ENCODE results near the gene RESP18.

RESP18 gene

DNA sequence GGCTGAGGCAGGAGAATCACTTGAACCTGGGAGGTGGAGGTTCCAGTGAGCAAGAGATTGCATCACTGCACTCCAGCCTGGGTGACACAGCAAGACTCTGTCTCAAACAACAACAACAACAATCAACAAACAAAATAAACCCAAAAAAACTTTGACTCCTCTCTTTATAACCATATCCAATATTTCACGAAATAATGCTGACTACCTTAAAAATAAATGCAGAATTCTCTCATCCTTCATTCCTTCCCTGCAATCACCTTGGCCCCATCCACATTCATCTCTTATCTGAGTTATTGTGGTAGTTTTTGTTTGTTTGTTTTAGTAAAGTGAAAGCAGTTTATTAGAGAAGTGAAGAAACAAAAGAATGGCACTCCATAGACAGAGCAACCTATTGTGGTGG, 26.5 kb downstream of the RESP18 start:
- TF ChIP-seq GATA3 (IDR thresholded peaks at IDR 0.05; ENCODE audit: low read depth, low read length) (no peak), GATA2 (IDR thresholded peaks at IDR 0.05; ENCODE audit: low read depth, low read length) (no peak)

DNA sequence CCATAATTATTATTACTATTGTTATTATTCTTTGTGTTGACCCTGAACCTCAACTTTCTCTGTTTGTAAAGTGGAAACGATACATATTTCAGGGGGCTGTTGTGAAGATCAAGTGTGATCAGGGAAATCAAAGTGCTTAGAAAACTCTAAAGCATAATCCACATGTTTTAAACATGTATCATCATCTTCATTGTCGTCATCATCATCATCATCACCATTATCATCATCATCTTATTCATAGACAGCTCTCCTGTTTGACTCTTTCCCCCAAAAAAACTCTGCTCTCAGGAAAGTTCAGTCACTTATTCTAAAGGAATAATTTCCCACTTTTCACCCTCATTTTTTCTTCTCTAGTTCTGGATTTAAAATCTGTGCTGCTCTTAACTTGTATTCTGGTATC, 28.3 kb downstream of the RESP18 start:
- TF ChIP-seq GATA2 (IDR thresholded peaks at IDR 0.05; ENCODE audit: low read depth, low read length) (no peak), GATA3 (IDR thresholded peaks at IDR 0.05; ENCODE audit: low read depth, low read length) (no peak)

DNA sequence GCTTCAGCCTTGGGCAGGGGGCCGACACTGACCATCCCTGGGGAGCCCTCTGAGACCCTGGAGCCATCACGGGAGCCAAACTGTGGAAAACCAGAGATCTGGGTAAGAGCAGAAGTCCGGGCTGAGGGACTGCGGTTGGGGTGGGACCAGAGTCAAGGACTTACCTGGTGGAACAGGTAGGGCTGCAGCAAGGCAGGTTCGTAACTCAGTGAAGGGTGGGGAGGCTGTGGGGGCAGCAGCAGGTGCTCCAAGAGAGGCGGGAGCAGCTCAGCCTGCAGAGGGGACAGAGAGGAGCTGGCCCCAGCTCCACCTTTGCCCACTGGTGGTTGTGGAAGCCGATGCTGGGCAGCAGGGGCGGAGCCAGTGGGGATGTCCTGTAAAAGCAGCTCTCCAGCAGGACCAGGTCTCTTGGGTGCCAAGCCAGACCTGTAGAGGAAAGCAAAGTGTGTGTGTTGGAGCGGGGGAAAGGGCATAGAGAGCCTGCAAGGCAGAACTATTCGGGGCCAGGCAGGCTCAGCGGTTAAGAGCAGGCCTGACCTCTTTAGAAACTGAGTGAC, 30.1 kb downstream of the RESP18 start:
- TF ChIP-seq GATA3 (IDR thresholded peaks at IDR 0.05; ENCODE audit: low read depth, low read length) = no peak
- no peak for TF ChIP-seq GATA2 (IDR thresholded peaks at IDR 0.05; ENCODE audit: low read depth, low read length)

DNA sequence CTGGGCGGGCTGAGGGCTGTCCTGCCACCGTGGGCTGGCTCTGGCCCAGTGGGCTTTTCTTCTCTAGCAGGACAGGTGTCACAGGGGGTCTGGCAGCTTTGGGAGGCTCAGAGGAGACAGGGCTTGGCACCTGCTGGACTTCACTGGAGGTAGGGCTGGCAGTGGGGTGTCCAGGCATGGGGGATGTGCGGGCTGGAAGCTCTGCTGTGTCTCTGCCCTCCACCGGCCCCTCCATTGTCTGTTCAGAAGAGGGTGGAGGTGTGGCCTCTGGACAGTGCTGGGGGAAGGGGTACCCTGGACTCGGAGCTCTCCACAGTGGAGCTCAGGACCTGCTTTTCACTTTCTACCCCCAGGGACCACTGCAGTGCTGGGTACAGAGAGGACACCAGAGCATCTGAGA, 32.5 kb downstream of the RESP18 start:
- TF ChIP-seq GATA2 (IDR thresholded peaks at IDR 0.05; ENCODE audit: low read depth, low read length) (no peak), GATA3 (IDR thresholded peaks at IDR 0.05; ENCODE audit: low read depth, low read length) (no peak)

DNA sequence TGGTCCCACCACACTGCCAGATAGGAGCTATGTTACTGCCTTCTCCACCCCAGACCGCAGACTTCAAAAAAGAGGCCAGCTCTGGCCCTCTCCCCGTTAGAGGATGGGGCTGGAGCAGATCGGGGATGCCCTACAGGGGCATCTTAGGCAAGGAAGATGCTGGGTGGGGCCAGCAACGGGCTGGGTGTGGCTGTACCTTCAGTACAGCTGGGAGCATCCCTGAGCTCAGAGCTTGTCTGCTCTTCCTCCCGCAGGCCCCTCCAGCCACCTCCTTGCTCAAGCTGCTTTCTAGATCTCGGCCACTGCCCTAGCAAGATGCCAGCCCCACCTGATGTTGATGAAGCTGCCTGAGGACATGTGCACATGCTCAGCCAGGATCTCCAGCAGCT, 33.2 kb downstream of the RESP18 start:
- no peak for TF ChIP-seq GATA3 (IDR thresholded peaks at IDR 0.05; ENCODE audit: low read depth, low read length)
- no peak for TF ChIP-seq GATA2 (IDR thresholded peaks at IDR 0.05; ENCODE audit: low read depth, low read length)

DNA sequence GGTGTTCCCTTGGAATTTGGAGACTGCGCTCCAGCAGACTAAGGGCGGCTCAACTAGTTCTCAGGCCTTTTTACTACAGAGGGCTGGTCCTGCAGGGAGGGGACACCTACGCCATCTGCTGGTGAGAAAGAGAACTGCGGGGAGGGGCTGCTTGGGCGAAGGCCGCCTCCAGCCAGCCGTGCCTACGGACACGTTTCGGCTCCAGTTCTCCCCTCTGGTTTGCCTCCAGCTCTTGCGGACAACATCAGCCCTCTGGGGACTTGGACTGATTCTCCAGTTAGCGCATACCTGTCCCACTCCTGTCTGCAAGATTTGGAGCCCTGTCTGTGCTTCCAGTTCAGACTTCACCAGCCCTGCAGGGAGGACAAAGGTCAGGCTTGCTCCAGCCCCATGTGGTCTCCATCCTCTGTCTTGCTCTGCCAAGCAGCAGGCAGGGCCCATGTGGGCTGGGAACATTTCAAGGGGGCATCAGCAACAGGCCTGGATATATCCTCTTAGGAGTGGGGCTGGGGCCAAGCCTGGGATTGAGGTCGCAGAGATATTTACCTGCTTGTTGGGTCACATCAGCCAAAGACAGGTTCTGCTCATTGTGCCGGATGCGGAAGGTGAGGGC, 33.7 kb downstream of the RESP18 start:
- TF ChIP-seq GATA3 (IDR thresholded peaks at IDR 0.05; ENCODE audit: low read depth, low read length) (no peak), GATA2 (IDR thresholded peaks at IDR 0.05; ENCODE audit: low read depth, low read length) (no peak)

DNA sequence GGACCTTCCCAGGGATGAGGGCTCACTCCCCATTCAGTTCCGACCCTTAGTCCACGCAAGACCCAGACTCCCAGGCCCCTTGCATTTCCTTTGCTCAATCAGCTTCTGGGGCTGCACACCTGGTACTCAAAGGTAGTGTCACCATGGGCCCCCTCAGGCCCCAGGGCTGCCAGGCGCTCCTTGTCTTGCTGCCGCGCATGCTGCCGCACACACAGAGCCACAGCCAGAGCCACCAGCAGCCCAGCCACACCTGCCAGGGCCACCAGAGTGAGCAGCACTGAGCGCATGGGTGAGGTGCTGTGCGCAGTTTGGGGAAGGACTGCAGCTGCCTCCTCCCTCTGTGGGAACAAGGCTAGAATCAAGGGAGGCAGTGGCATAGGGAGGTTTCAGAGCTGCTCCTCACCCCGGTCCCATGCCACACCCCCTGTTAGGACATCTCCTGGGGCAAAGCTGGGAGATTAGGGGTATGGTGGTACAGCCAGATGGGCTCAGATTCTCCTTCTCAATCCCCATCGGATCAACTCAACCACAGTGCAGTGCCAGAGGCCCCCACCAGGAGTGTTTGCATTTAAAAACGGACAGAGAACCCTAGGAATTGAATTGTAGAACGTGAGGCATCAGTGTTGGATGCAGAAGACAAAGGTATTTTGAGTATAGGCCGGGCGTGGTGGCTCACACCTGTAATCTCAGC, 34.6 kb downstream of the RESP18 start:
- TF ChIP-seq GATA2 (IDR thresholded peaks at IDR 0.05; ENCODE audit: low read depth, low read length) = no peak
- no peak for TF ChIP-seq GATA3 (IDR thresholded peaks at IDR 0.05; ENCODE audit: low read depth, low read length)

DNA sequence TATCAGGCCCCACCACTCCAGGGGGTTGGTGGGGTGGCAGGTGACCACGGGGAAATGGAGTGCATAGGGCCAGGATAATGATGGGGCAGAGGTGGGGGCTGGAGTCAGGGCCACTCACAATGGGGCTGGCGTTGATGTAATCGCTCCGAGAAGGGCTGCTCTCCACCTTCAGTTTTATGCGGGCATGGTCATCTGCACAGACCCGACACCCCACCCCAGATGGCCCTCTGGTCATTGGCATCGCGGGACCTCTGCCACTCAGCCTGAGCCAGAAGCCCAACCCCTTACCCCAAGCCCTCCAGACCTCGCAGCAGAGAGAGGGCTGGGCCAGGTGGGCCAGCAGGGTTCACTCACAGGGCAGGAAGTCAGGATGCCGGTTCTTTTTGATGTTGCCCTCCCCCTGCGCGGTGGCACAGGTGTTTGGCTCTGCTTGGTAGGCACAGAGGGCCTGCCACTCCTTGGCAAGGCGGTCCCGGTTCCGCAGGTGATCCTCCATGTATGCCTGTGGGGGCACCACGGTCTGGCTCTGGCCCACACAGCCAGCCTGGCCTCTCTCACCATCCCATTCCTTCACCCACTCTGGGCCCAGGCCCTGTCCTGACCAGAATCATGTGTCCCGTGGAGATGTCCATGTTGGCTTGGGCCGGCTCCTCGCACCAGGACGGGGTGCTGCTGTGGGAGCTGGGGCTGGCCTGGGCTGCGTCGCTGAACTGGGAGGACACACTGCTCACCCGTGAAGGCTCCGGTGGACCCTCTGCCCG, 35.7 kb downstream of the RESP18 start:
- no peak for TF ChIP-seq GATA2 (IDR thresholded peaks at IDR 0.05; ENCODE audit: low read depth, low read length)
- no peak for TF ChIP-seq GATA3 (IDR thresholded peaks at IDR 0.05; ENCODE audit: low read depth, low read length)

DNA sequence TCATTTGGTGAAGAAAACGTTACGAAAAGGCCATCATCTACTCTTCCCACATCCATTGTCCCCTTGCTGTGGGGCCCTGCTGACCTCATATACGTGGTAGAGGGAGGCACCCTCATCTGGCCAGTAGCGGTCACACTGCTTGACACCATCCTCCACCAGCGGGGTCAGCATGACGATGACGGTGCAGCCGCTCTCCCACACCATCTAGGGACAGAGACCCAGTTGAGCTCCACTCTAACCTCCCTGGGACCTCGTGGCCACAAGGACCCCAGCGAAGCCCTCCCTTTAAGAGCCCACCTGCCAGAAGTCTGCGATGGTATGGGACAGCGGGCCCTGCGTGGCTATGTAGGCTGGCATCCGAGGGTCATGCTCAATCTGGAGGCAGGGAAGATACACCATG, 36.4 kb downstream of the RESP18 start:
- TF ChIP-seq GATA3 (IDR thresholded peaks at IDR 0.05; ENCODE audit: low read depth, low read length) = no peak
- no peak for TF ChIP-seq GATA2 (IDR thresholded peaks at IDR 0.05; ENCODE audit: low read depth, low read length)

DNA sequence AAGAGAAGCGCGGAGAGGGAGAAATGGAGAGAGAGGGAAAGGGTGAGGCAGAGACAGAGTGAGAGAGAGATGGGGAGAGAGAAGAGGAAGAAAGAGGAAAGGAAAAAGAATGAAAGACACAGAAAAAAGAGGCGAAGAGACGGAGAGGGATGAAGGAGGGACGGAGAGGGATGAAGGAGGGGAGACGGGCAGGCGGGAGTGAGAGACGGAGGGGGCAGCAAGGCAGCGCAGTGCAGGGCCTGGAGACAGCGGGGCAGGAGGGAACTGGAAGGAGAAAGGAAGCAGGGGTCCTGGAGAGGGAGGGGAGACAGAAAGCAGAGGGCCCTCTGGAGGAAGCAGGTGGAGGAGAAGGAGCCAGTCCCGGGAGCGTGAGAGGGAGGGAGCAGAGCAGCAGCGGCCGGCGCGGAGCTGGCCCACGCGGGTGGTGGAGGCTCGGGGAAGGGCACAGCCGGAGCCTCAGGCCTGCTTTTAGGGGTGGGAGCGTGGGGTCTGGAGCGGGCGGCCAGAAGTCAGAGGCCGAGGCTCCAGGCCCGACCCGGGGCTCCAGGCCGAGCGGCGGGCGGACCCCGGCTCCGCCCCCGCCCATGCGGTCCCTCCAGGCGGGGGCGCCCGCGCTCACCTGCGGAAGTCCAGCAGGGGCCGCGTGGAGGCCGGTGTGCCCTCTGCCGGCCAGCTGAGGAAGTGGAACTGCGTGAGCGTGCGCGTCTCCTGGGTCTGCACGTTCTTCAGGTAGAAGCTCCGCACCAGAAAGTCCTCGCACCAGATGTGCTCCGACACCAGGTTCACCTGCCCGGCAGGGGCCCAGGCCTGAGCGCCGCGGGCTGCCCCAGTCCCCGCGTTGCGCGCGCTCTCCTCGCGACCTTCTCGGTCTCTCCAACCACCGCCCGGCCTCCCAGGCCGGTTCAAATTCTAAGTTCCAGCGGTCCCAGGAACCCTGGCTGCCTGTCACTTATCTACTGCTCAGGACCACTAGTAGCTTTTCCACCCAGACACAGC, 37.9 kb downstream of the RESP18 start:
- no peak for TF ChIP-seq GATA2 (IDR thresholded peaks at IDR 0.05; ENCODE audit: low read depth, low read length)
- TF ChIP-seq GATA3 (IDR thresholded peaks at IDR 0.05; ENCODE audit: low read depth, low read length) = no peak

DNA sequence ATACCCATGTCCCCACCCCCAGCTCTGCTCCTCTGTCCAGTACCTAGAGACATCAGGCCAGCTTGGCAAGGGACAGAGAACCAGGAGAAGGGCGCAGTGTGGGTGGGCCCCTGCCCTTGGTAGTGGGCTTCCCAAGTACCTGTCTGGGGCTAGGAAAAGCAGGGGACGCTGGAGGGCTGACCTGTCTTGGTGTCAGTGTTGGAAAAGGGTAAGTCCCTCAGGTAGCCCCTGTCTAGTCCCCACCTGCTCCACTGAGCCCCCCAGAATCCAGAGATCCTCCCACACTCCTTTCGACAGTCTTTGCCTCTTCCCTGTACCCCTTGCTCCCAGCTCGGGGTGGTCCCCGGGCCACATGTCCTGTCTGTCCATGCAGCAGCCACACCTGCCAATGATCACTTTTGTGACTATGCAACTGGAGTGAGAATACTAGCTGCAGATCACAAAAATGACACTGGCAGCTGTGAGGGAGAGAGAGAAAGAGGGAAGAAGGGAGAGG, 38.8 kb downstream of the RESP18 start:
- TF ChIP-seq GATA2 (IDR thresholded peaks at IDR 0.05; ENCODE audit: low read depth, low read length) = no peak
- no peak for TF ChIP-seq GATA3 (IDR thresholded peaks at IDR 0.05; ENCODE audit: low read depth, low read length)

DNA sequence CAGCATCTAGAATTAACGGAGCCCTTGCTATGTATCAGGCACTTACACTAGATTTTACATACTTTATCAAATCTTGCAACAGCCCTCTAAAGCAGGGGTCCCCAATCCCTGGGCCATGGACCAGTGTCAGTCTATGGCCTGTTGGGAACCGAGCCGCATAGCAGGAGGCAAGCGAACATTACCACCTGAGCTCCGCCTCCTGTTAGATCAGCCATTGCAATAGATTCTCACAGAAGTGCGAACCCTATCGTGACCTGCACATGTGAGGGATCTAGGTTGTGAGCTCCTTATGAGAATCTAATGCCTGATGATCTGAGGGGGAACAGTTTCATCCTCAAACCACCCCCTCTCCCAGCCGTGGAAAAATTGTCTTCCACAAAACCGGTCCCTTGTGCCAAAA, 39.9 kb downstream of the RESP18 start:
- TF ChIP-seq GATA2 (IDR thresholded peaks at IDR 0.05; ENCODE audit: low read depth, low read length) = no peak
- TF ChIP-seq GATA3 (IDR thresholded peaks at IDR 0.05; ENCODE audit: low read depth, low read length) = no peak

DNA sequence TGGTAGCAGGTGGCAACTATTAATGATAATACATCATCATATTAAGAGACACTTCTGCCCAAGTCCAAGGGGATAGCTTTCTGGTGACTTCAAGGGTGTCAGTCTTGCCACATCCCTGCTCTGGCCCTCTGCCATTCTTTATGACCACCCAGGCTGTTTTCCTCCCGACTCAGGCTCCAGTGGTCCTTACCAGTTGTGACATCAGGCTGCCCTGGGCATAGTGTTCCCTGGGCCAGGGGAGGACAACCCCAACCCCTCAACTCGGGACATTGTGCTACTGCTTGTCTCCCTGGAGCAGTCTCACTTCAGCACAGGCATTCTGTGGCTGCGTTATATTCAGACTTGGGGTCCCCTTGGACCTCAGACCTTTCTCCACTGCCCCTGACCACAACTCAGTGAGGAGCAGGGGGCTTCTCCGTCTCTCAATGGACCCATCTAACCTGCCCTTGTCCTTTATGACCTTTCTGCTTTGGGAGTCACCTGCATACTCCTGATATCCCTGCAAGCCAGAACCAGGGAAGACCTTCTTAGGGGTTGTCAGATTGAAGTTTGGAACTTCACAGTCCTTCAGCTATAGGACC, 40.5 kb downstream of the RESP18 start:
- no peak for TF ChIP-seq GATA2 (IDR thresholded peaks at IDR 0.05; ENCODE audit: low read depth, low read length)

Data from SH-SY5Y (cell line).